ENCODE data around the gene CEP83. TPM values are rescaled to one million over a fixed set of nuclear protein-coding genes. Genes with fewer than 3 reads are reported as not detected.

The CEP83 gene
- total RNA-seq, 1 experiment from 2014 or later, result 26.2 TPM

- no peak for TF ChIP-seq E2F4 (CRISPR knock-in tag; IDR thresholded peaks at IDR 0.05; ENCODE audit: borderline replicate concordance, low read depth)
- TF ChIP-seq ZNF219 (CRISPR knock-in tag; IDR thresholded peaks at IDR 0.05; ENCODE audit: borderline replicate concordance), result no peak
- no peak for TF ChIP-seq TEAD1 (CRISPR knock-in tag; IDR thresholded peaks at IDR 0.05)
- TF ChIP-seq ZNF671 (CRISPR knock-in tag; IDR thresholded peaks at IDR 0.05), result no peak
These were observed 30.5 kb downstream of the CEP83 start (continued) for GRCh38 chr12:94429191-94429590.

- H3K36me3 Mint-ChIP-seq, result peaks cover 54% of the 10 kb centered on the region
These were observed 31.9 kb downstream of the CEP83 start for GRCh38 chr12:94427501-94428381.

More at GRCh38 chr12:94427501-94428381, 31.9 kb downstream of the CEP83 start:
- Mint-ChIP-seq H3K27ac (peak overlapping the region; percentile 79), H3K27me3 (ENCODE audit: low read depth) (no peaks in the 10 kb centered on the region; the same call in 1 of the 2 replicates), H3K4me1 (peaks cover 51% of the 10 kb centered on the region), H3K9me3 (peaks cover 48% of the 10 kb centered on the region), H3K4me3 (no peak overlapping the region)
- ATAC-seq (no peak; the same call in 1 of the 2 replicates), DNase-seq (ENCODE audit: low spot score) (no peak)
- no peak for TF ChIP-seq NFATC4 (CRISPR knock-in tag; IDR thresholded peaks at IDR 0.05)
- no peak for TF ChIP-seq ZSCAN18 (CRISPR knock-in tag; IDR thresholded peaks at IDR 0.05)
- TF ChIP-seq TEAD4 (CRISPR knock-in tag; IDR thresholded peaks at IDR 0.05), result no peak
- no peak for TF ChIP-seq RORB (CRISPR knock-in tag; IDR thresholded peaks at IDR 0.05)
- no peak for TF ChIP-seq SOX15 (CRISPR knock-in tag; IDR thresholded peaks at IDR 0.05)
- no peak for TF ChIP-seq AFF4 (CRISPR knock-in tag; IDR thresholded peaks at IDR 0.05; ENCODE audit: borderline replicate concordance)
- TF ChIP-seq MYBL2 (CRISPR knock-in tag; IDR thresholded peaks at IDR 0.05), result no peak
- no peak for TF ChIP-seq ZNF512 (CRISPR knock-in tag; IDR thresholded peaks at IDR 0.05; ENCODE audit: borderline replicate concordance)
- no peak for TF ChIP-seq ZNF416 (CRISPR knock-in tag; IDR thresholded peaks at IDR 0.05)
- TF ChIP-seq ESRRA (CRISPR knock-in tag; IDR thresholded peaks at IDR 0.05; ENCODE audit: borderline replicate concordance), result no peak
- POLR2A ChIA-PET, result no interaction called here
- CTCF ChIA-PET, result interaction anchor here (2.0 kb wide), 1 partner anchor 11 kb away, joined by 6 read pairs; no protein-coding TSS in a partner anchor
